IPS DF 4.7 (cell line): ENCODE results near the gene STX8.

ENCODE experiments used
- DNase-seq: peaks from one replicate; pipeline ENCODE4 v3.0.0-alpha.2; 2013; ENCODE audit warnings: low spot score; ENCODE audit errors: extremely low read depth

STX8 gene

DNA sequence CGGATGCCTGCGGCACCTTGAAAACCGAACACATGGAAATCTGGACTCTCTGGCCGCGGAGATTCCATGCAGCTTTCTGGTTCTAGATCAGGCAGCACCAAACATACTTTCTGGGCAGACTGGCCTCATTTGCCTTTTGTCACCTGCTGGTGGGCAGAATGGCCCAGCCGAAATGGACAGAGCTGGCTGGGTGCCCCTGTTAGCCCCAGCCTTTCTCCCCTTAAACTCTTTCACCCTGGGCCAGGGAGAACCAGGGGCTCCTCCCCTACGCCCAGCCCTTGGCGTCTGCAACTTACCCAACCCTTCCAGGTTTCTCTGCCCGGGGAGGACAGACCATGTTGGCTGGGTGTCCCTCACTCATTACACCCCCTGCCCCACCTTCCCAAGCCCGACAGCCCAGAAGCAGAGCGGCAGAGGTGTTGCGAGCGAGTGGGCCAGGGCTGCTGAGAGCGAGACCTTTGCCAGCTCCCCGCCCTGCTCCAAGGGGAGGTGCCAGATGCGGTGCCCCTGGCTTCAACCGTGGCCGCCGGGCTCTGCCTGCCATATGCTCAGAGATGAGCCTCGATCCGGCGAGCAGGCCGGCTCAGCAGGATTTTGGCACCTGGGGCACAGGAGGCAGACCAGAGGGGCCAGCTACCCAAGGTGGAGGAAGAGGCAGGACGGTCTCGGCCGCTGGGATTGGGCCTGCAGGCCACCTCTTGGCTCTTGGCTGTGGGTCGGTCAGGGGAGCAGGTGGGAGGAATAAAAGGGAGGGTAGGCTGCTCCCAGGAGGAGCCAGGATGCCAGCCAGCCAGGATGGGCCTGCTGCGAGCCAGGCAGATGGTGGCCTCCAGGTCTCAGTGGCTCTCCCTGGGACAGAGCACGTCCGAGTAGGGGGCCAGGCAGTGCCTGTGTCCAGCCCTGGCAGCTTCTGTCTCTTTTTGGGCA, 363.0 kb downstream of the STX8 start:
- no peak for DNase-seq

GRCh38 chr17:9211133-9211765, 364.4 kb downstream of the STX8 start:
- DNase-seq = no peak

GRCh38 chr17:9209781-9210370, 365.7 kb downstream of the STX8 start:
- no peak for DNase-seq

DNA sequence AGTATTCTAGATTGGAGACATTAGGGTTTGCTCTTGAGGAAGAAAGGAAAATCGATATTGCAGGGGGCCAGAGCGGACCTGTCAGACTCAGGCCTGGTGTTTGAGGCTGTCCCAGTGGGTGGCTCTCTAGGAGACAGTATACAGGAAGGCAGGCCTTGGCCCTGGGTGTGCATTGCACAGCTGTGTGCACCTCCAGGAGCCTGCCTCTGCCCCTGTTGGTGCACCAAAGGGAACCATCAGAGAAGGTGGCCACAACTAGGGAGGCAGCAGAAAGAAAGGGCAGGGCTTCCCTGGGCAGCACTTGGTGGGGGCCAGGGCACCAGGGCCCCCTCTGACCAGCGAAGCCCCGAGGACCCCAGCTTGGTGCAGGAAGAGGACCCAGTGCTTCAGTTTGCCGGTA, 366.3 kb downstream of the STX8 start:
- DNase-seq = no peak

- no peak for DNase-seq
Observed at GRCh38 chr17:9208381-9209105, 367.1 kb downstream of the STX8 start.

- no peak for DNase-seq
Observed at GRCh38 chr17:9206741-9207332, 368.8 kb downstream of the STX8 start.

GRCh38 chr17:9206410-9206703, 369.3 kb downstream of the STX8 start:
- no peak for DNase-seq

DNA sequence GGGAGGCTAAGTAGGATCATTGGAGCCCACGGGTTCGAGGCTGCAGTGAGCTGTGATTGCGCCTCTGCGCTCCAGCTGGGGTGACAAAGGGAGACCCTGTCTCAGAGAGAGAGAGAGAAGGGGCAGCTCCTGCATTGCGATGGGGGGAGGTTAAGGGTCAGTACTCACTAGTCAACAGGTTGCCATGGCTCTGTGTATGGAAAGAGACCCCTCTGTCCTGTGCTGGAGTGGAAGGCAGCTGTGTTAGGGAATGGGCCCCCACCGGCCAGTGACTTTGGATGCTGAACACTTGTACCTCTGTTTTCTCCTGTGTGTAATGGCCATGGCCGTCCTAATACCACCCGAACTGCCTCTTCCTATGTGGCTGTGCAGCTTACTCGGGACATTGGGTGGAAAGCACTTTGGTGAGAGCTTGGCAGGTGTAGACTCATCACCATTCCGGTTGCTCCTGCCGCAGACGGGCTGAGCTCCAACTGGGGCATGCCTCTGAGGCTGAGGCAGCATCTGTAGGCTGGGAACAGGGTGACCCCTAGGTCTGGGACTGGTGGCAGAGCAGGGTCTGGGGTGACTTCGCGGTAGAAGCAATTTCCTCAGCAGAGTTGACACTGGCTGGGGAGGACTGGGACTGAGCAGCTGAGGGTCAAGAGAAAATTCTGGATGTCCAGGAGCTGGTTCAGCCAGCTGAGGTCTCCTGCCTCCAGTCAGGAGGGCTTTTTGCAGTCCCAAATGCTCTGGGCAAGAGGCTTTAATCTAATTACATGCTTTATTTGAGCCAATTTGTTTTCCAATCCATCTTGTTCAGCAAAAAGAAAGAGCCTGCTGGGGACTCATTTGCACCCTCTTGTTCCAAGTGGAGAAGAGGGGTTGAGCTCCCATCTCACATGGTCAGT, 369.9 kb downstream of the STX8 start:
- no peak for DNase-seq

DNA sequence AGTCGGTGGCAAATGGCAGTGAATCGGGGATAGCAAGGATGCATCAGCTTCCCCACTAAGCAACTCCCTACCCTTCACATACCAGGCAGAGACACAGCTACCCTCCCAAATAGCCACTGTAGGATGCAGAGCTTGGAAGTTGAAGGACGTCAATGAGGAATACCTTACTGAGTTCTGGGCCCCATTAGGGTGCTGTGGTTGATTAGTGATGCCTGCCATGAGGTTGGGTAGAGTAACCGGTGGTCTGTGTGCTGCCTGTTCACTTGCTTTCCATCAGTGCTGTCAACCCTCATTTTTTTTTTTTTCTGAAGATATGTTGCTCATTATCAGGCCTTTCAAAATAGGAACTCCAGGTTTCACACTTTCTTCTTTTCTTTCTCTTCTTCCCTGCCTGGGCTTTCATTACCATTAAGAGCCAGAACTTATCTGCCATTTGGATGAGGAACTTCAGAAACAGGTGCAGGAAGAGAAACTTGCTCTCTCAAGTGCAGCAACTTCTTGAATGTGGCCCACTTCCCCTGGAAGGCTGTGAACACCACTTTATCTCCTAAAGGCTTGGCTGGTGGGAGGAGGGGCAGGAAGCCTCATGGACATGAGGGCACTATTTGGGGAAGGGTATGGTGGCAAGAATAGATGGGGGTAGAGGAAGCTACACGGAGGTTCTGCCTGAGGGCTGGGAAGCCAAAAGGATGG, 370.8 kb downstream of the STX8 start:
- no peak for DNase-seq

DNA sequence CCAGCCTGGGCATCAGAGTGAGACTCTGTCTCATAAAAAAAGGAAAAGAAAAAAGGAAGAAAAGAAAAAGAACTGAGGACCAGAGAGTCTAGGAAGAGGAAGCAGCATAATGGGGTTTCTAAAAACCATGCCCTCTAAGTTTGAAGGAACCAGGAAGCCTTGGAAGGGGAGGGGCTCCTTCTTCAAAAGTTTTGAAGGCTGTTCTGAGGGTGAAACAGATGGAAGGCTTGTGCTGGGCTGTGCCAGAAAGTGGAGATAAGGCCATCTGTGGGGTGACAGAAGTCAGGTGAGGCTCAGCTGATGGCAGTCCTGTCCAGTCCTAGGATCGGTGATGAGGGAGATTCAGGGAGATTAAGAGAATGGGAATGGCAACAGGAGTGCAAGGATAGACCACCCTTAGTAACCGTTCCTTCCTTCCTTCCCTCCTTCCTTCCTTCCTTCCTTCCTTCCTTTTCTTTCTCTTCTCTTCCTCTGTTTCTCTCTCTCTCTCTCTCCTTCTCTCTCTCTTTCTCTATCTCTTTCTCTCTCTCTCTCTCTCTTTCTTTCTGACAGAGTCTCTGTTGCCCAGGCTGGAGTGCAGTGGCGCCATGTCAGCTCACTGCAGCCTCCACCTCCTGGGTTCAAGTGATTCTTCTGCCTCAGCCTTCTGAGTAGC, 371.7 kb downstream of the STX8 start:
- DNase-seq = no peak

- DNase-seq = no peak
Observed at GRCh38 chr17:9202532-9202931, 373.1 kb downstream of the STX8 start.

GRCh38 chr17:9200699-9201359, 374.8 kb downstream of the STX8 start:
- DNase-seq = no peak
